Bronchial epithelial cell (primary cell): Measurements from ENCODE around the gene DNAJA4. TPM values are rescaled to one million over a fixed set of nuclear protein-coding genes. Genes with fewer than 3 reads are reported as not detected.

ENCODE experiments used
- DNase-seq: peaks from one replicate; pipeline ENCODE4 v3.0.0-alpha.2; 2010; ENCODE audit warnings: low read depth
- FAIRE-seq: peaks from 2 replicates; lab custom pipeline; 2011; peaks lifted over from hg19 to GRCh38; lab: Jason Lieb, UNC
- H3K27me3 ChIP-seq: 2 replicates; pipeline ENCODE4 v1.5.1; 2011; ENCODE audit warnings: low read length; ENCODE audit not compliant: control insufficient read depth, insufficient read depth
- H3K36me3 ChIP-seq: 2 replicates; pipeline ENCODE4 v1.5.1; 2011; ENCODE audit warnings: low read length; ENCODE audit not compliant: control insufficient read depth, insufficient read depth
- H3K4me3 ChIP-seq: 2 replicates; pipeline ENCODE4 v1.5.1; 2011; ENCODE audit warnings: mild to moderate bottlenecking, low read depth, low read length, control low read depth
- CTCF ChIP-seq: IDR thresholded peaks from 2 replicates; pipeline ENCODE4 v1.5.1; 2011; ENCODE audit warnings: mild to moderate bottlenecking, moderate library complexity, low read length, control low read depth, inconsistent platforms; ENCODE audit not compliant: insufficient read depth, severe bottlenecking
- total RNA-seq: library from RNA; depleted of rRNA; stranded (reverse); fragments of >200 nt; gene quantifications from 2 replicates; pipeline ENCODE4 v1.2.1, GENCODE V29; 2014

DNAJA4 gene
- 11.1 and 26.5 TPM in 2 replicates for total RNA-seq

DNA sequence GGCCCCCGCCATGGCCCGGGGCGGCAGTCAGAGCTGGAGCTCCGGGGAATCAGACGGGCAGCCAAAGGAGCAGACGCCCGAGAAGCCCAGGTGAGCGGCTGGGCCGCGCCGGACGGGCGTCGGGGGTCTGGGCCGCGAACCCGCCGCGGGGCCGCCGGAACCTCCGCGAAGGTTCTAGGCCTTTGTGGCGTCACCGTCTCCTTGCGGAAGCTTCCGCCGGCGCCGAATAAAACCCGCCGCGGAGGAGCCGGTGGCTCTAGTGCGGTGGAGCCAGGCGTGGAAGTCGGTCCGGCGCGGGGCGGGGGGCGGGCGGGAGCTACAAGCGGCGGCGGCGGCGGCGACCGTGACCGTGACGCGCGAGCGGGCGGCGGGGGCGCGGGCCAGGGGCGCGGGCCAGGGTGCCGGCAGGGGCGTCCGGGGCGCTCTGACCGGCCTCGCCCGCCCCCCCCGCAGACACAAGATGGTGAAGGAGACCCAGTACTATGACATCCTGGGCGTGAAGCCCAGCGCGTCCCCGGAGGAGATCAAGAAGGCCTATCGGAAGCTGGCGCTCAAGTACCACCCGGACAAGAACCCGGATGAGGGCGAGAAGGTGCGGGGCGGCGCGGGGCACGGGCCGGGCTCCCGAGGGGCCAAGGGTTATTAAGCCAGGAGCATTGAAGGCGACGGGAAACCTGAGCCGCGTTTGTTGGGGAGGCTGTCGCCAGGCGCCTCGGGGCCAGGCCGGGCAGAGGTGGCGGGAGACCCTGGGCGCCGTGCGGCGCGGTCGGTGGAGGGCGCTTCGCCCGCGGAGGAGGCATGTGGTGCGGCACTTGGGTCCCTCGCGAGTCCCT lies at the start of gene DNAJA4:
Gene DNAJA4, plus strand, starts transcription at position 259 of the 833 bp plus-strand sequence. Its CDS starts 202 bp downstream, at position 461.
- DNase-seq (no peak), FAIRE-seq (no peak)
- Histone ChIP-seq H3K4me3 (peak within 1 kb of the TSS; percentile 54), H3K36me3 (no peaks in the 10 kb centered on the region), H3K27me3 (no peaks in the 10 kb centered on the region)
- TF ChIP-seq CTCF, result peak; percentile 37

GRCh38 chr15:78216276-78217104 lies 47.9 kb upstream of the DNAJA4 start:
- Histone ChIP-seq H3K4me3 (no peak overlapping the region), H3K36me3 (no peaks in the 10 kb centered on the region), H3K27me3 (peaks cover 2% of the 10 kb centered on the region)
- no peak for TF ChIP-seq CTCF
- FAIRE-seq (peak; percentile 62), DNase-seq (peak; percentile 81)

- H3K36me3 ChIP-seq, result no peaks in the 10 kb centered on the region
- no peak for TF ChIP-seq CTCF
- no peaks in the 10 kb centered on the region for H3K27me3 ChIP-seq
- no peak overlapping the region for H3K4me3 ChIP-seq
- FAIRE-seq (no peak), DNase-seq (no peak)
Observed at GRCh38 chr15:78220713-78221112, 43.6 kb upstream of the DNAJA4 start.

DNA sequence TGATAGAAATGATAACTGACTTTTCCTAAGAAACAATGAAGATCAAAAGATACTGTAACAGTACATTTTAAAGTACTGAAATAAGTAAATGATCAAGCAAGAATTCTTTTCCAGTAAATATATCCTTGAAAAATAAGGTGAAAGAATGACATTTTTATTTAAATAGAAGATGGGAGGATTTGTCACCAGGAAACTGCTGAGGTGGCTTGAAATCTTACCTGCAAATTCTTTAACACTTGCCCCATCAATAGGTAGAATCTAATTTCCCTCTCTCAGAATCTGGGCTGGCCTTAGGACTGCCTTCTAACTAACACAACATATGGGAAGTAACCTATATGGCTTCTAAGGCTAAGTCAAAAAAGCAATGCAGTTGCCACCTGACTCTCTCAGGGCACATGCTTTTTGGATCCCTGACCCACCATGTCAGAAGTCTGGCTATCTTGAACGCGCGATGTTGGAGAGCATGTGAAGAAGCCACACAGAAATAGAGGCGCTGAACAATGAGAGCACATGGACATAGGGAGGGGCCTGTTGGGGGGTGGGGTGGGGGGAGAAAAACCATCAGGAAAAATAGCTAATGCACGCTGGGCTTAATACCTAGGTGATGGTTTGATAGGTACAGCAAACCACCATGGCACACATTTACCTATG lies 41.5 kb upstream of the DNAJA4 start:
- Histone ChIP-seq H3K36me3 (no peaks in the 10 kb centered on the region), H3K4me3 (no peak overlapping the region), H3K27me3 (no peaks in the 10 kb centered on the region)
- DNase-seq, result no peak
- no peak for TF ChIP-seq CTCF
- no peak for FAIRE-seq

DNA sequence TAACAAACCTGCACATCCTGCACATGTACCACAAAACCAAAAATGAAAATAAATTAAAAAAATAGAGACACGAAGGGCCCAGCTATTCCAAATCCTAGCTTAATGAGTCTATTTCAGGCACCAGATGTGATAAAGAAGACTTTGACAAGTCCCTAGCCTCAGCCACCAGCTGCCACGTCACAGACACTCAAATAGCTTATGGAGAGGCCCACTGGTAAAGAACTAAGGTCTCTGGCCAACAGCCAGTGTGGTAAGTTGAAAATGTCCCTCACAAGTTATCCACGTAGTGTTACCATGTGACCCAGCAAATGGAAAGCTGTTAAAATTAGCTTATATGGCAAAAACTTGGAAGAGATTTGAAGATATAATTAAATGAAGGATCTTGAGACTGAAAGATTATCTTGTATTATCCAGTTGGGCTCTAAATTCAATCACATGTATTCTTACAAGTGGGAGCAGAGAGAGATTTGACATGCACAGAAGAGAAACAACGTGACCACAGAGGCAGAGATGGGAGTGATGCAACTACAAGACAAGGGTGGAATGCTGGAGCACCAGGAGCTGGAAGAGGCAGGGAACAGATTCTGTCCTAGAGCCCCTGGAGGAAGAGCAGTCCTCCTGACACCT lies 40.9 kb upstream of the DNAJA4 start:
- Histone ChIP-seq H3K27me3 (no peaks in the 10 kb centered on the region), H3K36me3 (no peaks in the 10 kb centered on the region), H3K4me3 (no peak overlapping the region)
- no peak for TF ChIP-seq CTCF
- FAIRE-seq, result no peak
- no peak for DNase-seq
